K562 (cell line): ENCODE data around the gene CRLF1.

Experiments
- HCFC1 ChIP-seq: IDR thresholded peaks from 2 replicates; pipeline ENCODE4 v1.6.1; 2012; ENCODE audit warnings: low read depth, low read length, improper control_type of control experiment
- ZNF253 ChIP-seq: fragments of 250-450 bp; sonication (Bioruptor Pico); conservative IDR thresholded peaks from 2 replicates; pipeline ENCODE4 v1.6.1; 2021; ENCODE audit warnings: mild to moderate bottlenecking
- TF ChIP-seq, protein P1 (sequence below), 3 experiments: IDR thresholded peaks in 2 of 3; conservative IDR thresholded peaks in 1 of 3; 2 replicates each; pipeline ENCODE4 v1.5.1; 2011 to 2012; ENCODE audit warnings: low read length in 3 of 3, mild to moderate bottlenecking in 3 of 3, control low read depth in 2 of 3, improper control_type of control experiment in 1 of 3, inconsistent platforms in 1 of 3, low read depth in 1 of 3, mixed read lengths in 1 of 3, moderate library complexity in 1 of 3; ENCODE audit not compliant: insufficient read depth in 2 of 3
- TF ChIP-seq, protein P2 (sequence below): sonication (generic); formaldehyde crosslinking; IDR thresholded peaks from 2 replicates; pipeline ENCODE4 v1.9.0; 2022; ENCODE audit warnings: mild to moderate bottlenecking, missing genetic modification reagents

DNA sequence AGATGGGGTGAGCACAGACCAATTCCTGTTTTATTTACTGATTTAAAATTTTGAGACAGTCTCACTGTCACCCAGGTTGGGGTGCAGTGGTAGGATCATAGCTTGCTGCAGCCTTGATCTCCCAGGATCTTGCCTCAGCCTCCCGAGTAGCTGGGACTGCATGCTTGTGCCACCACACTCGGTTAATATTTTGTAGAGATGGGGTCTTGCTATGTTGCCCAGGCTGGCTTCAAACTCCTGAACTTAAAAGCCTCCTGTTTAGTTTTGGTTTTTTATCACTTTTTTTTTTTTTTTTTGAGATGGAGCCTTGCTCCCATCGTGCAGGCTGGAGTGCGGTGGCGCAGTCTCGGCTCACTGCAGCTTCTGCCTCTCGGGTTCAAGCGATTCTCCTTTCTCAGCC, 30.2 kb downstream of the CRLF1 start:
- TF ChIP-seq HCFC1 = no peak
- TF ChIP-seq, protein P1, sequence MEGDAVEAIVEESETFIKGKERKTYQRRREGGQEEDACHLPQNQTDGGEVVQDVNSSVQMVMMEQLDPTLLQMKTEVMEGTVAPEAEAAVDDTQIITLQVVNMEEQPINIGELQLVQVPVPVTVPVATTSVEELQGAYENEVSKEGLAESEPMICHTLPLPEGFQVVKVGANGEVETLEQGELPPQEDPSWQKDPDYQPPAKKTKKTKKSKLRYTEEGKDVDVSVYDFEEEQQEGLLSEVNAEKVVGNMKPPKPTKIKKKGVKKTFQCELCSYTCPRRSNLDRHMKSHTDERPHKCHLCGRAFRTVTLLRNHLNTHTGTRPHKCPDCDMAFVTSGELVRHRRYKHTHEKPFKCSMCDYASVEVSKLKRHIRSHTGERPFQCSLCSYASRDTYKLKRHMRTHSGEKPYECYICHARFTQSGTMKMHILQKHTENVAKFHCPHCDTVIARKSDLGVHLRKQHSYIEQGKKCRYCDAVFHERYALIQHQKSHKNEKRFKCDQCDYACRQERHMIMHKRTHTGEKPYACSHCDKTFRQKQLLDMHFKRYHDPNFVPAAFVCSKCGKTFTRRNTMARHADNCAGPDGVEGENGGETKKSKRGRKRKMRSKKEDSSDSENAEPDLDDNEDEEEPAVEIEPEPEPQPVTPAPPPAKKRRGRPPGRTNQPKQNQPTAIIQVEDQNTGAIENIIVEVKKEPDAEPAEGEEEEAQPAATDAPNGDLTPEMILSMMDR (IDR thresholded peaks at IDR 0.05 in 2 of 3, conservative IDR thresholded peaks at IDR 0.05 in 1 of 3; ENCODE audit: insufficient read depth in 2 of 3, low read depth in 1 of 3, low read length in 3 of 3) = no peak
- no peak for TF ChIP-seq ZNF253 (CRISPR knock-in tag)
- TF ChIP-seq, protein P2, sequence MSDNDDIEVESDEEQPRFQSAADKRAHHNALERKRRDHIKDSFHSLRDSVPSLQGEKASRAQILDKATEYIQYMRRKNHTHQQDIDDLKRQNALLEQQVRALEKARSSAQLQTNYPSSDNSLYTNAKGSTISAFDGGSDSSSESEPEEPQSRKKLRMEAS = no peak
